ENCODE results near the gene MAG.
"Not testable (repeated sequence)": the region's sequence is repeated elsewhere in the genome, so short reads cannot be mapped to it uniquely, and the experiment has no call there.

The MAG gene

GRCh38 chr19:35352448-35353304 is 60.7 kb downstream of the MAG start:
- no peak overlapping the region for H3K4me3 ChIP-seq (replicated peaks in 1 of 2; ENCODE audit: low read depth in 2 of 2, low read length in 2 of 2)
- DNase-seq (ENCODE audit: low read depth in 2 of 2): peak; percentile 80 to 86
- TF ChIP-seq CTCF (IDR thresholded peaks at IDR 0.05; ENCODE audit: low read depth, low read length): peak; percentile 74

- peak in 1 of 2 donors; percentile 53 for DNase-seq (ENCODE audit: low read depth in 2 of 2)
- TF ChIP-seq CTCF (IDR thresholded peaks at IDR 0.05; ENCODE audit: low read depth, low read length): no peak
- H3K4me3 ChIP-seq (replicated peaks in 1 of 2; ENCODE audit: low read depth in 2 of 2, low read length in 2 of 2): no peak overlapping the region
These were observed 61.7 kb downstream of the MAG start for GRCh38 chr19:35353635-35354034.

- TF ChIP-seq CTCF (IDR thresholded peaks at IDR 0.05; ENCODE audit: low read depth, low read length): no peak
- no peak for DNase-seq (ENCODE audit: low read depth in 2 of 2)
- H3K4me3 ChIP-seq (replicated peaks in 1 of 2; ENCODE audit: low read depth in 2 of 2, low read length in 2 of 2): no peak overlapping the region
These were observed 62.9 kb downstream of the MAG start for GRCh38 chr19:35354898-35355297.

- no peak overlapping the region for H3K4me3 ChIP-seq (replicated peaks in 1 of 2; ENCODE audit: low read depth in 2 of 2, low read length in 2 of 2)
- no peak for TF ChIP-seq CTCF (IDR thresholded peaks at IDR 0.05; ENCODE audit: low read depth, low read length)
- DNase-seq (ENCODE audit: low read depth in 2 of 2): peak in 1 of 2 donors; percentile 29
These were observed 64.0 kb downstream of the MAG start for GRCh38 chr19:35355791-35356460.

GRCh38 chr19:35357867-35358573 is 66.1 kb downstream of the MAG start, which contains the start of gene FFAR3:
TSS of gene FFAR3 (plus strand) at chr19:35358460. CDS start at chr19:35358891, 431 bp downstream.
- peak; percentile 59 to 86 for DNase-seq (ENCODE audit: low read depth in 2 of 2)
- TF ChIP-seq CTCF (IDR thresholded peaks at IDR 0.05; ENCODE audit: low read depth, low read length): no peak
- no peak within 1 kb of the TSS for H3K4me3 ChIP-seq (replicated peaks in 1 of 2; ENCODE audit: low read depth in 2 of 2, low read length in 2 of 2)

- DNase-seq (ENCODE audit: low read depth in 2 of 2); H3K4me3 ChIP-seq (replicated peaks in 1 of 2; ENCODE audit: low read depth in 2 of 2, low read length in 2 of 2): not testable (repeated sequence)
These were observed 66.9 kb downstream of the MAG start for GRCh38 chr19:35358834-35359233.

GRCh38 chr19:35359395-35359794 is 67.4 kb downstream of the MAG start:
- not testable (repeated sequence) for DNase-seq (ENCODE audit: low read depth in 2 of 2); H3K4me3 ChIP-seq (replicated peaks in 1 of 2; ENCODE audit: low read depth in 2 of 2, low read length in 2 of 2)

GRCh38 chr19:35360081-35360480 is 68.1 kb downstream of the MAG start:
- DNase-seq (ENCODE audit: low read depth in 2 of 2); H3K4me3 ChIP-seq (replicated peaks in 1 of 2; ENCODE audit: low read depth in 2 of 2, low read length in 2 of 2): not testable (repeated sequence)

Data from cardiac fibroblast (primary cell).